Prostate gland (tissue), 2 donors: ENCODE results near the gene FHOD3.

Source experiments
- POLR2A ChIP-seq: fragments of 450-650 bp; IDR thresholded peaks from one replicate; pipeline ENCODE4 v1.6.1; 2016; ENCODE audit warnings: antibody characterized with exemption, mild to moderate bottlenecking
- POLR2AphosphoS5 ChIP-seq: sonication (generic); formaldehyde crosslinking; IDR thresholded peaks from one replicate; pipeline ENCODE4 v1.6.1; 2017; ENCODE audit warnings: antibody characterized with exemption
- TF ChIP-seq, protein P1 (sequence below), 4 experiments: fragments of 200-600 bp in 2 of 4; fragments of 450-650 bp in 2 of 4; sonication (generic) in 2 of 4; IDR thresholded peaks; 1 replicate in 3 of 4; 2 replicates in 1 of 4; pipeline ENCODE4 v1.5.1; 2016 to 2019; ENCODE audit warnings: antibody characterized with exemption in 4 of 4, mild to moderate bottlenecking in 2 of 4, moderate library complexity in 2 of 4

DNA sequence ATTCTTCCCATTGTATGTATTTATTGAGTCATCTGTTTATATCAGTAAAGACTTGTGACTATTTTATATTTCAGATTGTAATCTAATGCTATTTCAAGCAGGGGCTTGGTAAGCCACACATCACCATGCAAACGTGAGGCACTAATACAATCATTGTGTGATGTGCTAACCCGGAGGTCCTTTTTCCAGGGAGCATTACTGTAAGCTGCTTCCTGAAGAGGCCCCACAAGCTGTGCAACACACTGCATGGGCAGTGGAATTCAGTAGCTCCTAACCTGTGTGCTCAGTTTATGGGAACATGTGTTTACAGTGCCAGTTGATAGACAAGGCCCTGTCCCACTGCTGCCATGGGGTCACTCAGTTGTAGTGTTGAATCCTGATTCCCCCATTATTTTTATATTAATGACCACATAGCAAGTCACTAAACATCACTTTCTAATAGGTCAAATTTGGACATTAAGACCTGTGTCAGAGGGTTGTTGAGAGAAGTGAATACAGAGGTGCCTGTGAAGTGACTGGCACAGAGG is 162.9 kb downstream of the FHOD3 start:
- TF ChIP-seq, protein P1, sequence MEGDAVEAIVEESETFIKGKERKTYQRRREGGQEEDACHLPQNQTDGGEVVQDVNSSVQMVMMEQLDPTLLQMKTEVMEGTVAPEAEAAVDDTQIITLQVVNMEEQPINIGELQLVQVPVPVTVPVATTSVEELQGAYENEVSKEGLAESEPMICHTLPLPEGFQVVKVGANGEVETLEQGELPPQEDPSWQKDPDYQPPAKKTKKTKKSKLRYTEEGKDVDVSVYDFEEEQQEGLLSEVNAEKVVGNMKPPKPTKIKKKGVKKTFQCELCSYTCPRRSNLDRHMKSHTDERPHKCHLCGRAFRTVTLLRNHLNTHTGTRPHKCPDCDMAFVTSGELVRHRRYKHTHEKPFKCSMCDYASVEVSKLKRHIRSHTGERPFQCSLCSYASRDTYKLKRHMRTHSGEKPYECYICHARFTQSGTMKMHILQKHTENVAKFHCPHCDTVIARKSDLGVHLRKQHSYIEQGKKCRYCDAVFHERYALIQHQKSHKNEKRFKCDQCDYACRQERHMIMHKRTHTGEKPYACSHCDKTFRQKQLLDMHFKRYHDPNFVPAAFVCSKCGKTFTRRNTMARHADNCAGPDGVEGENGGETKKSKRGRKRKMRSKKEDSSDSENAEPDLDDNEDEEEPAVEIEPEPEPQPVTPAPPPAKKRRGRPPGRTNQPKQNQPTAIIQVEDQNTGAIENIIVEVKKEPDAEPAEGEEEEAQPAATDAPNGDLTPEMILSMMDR (IDR thresholded peaks at IDR 0.05) = no peak
- TF ChIP-seq POLR2AphosphoS5 (no peak), POLR2A (no peak)
